A549 treated with RU486 at 1 μM for 4 hours (cell line): ENCODE results near the gene ICAM1. TPM values are rescaled to one million over a fixed set of nuclear protein-coding genes. Genes with fewer than 3 reads are reported as not detected.

Experiments used
- total RNA-seq: library from RNA; stranded (reverse); fragments of 200-300 nt; extraction: Qiagen RNA extraction; gene quantifications from 5 replicates; pipeline ENCODE4 v1.2.3, GENCODE V29; 2022; ENCODE audit warnings: low read depth

The ICAM1 gene
- total RNA-seq = 4.2 to 6.4 TPM (median 5.1 TPM) in 5 replicates

GRCh38 chr19:10270616-10271394 is at the start of gene ICAM1:
TSS of gene ICAM1 (plus strand) at chr19:10271120. CDS start at chr19:10271160, 40 bp downstream.

GRCh38 chr19:10230861-10231611 is 39.9 kb upstream of the ICAM1 start, which contains the start of gene S1PR2:
TSS of gene S1PR2 (minus strand) at chr19:10231331. CDS start at chr19:10224905, 6,426 bp downstream.

GRCh38 chr19:10251792-10252694 is 18.9 kb upstream of the ICAM1 start, which contains the start of gene MRPL4:
TSS of gene MRPL4 (plus strand) at chr19:10252214. CDS start at chr19:10252254, 40 bp downstream.

GRCh38 chr19:10286803-10287737 is 16.1 kb downstream of the ICAM1 start, which contains the start of gene ICAM4:
TSS of gene ICAM4 (plus strand) at chr19:10286955. CDS start at chr19:10287013, 58 bp downstream.

GRCh38 chr19:10289836-10290356 is 19.0 kb downstream of the ICAM1 start, which contains the start of gene ICAM5:
TSS of gene ICAM5 (plus strand) at chr19:10289952. CDS start at chr19:10290044, 92 bp downstream.

GRCh38 chr19:10309423-10309822 is 38.5 kb downstream of the ICAM1 start, which contains the start of gene ZGLP1:
TSS of gene ZGLP1 (minus strand) at chr19:10309815.

GRCh38 chr19:10315335-10316214 is 44.7 kb downstream of the ICAM1 start, which contains the start of gene FDX2:
TSS of gene FDX2 (minus strand) at chr19:10316015. CDS start at chr19:10315996, 19 bp downstream.

GRCh38 chr19:10332965-10333757 is 62.2 kb downstream of the ICAM1 start, which contains the start of gene RAVER1:
TSS of gene RAVER1 (minus strand) at chr19:10333529. CDS start at chr19:10333507, 22 bp downstream.

Other genes starting within 250 kb of the ICAM1 start
- 6.0 to 9.3 TPM (median 8.2 TPM) in 5 replicates for gene SHFL, start 184.8 kb upstream of the ICAM1 start, total RNA-seq
- gene ANGPTL6, start 168.4 kb upstream of the ICAM1 start, total RNA-seq = 0.05 to 0.14 TPM (median 0.12 TPM) in 3 of 5 replicates, not detected in the others
- gene PPAN, start 164.8 kb upstream of the ICAM1 start, total RNA-seq = 39.6 to 57.2 TPM (median 57.1 TPM) in 5 replicates
- gene P2RY11, start 159.4 kb upstream of the ICAM1 start, total RNA-seq = 5.8 to 13.1 TPM (median 7.6 TPM) in 5 replicates
- gene EIF3G, start 151.2 kb upstream of the ICAM1 start, total RNA-seq = 161 to 180 TPM (median 166 TPM) in 5 replicates
- 51.3 to 66.7 TPM (median 64.7 TPM) in 5 replicates for gene DNMT1, start 76.2 kb upstream of the ICAM1 start, total RNA-seq
- gene S1PR2, start 39.8 kb upstream of the ICAM1 start, total RNA-seq = 0.96 to 1.2 TPM (median 1.2 TPM) in 5 replicates
- gene MRPL4, start 18.9 kb upstream of the ICAM1 start, total RNA-seq = 59.0 to 78.7 TPM (median 77.4 TPM) in 5 replicates
- gene ICAM4, start 15.8 kb downstream of the ICAM1 start, total RNA-seq = 0.10 to 0.12 TPM in 2 of 5 replicates, not detected in the others
- 0.42 to 1.2 TPM (median 0.78 TPM) in 5 replicates for gene ICAM5, start 18.8 kb downstream of the ICAM1 start, total RNA-seq
- 1.2 to 4.1 TPM (median 1.8 TPM) in 5 replicates for gene ZGLP1, start 38.7 kb downstream of the ICAM1 start, total RNA-seq
- 22.1 to 41.4 TPM (median 33.1 TPM) in 5 replicates for gene FDX2, start 44.9 kb downstream of the ICAM1 start, total RNA-seq
- 19.7 to 31.8 TPM (median 26.2 TPM) in 5 replicates for gene RAVER1, start 62.4 kb downstream of the ICAM1 start, total RNA-seq
- 6.5 to 11.4 TPM (median 8.8 TPM) in 5 replicates for gene ICAM3, start 68.5 kb downstream of the ICAM1 start, total RNA-seq
- gene TYK2, start 109.5 kb downstream of the ICAM1 start, total RNA-seq = 25.9 to 44.4 TPM (median 43.3 TPM) in 5 replicates
- 163 to 208 TPM (median 188 TPM) in 5 replicates for gene CDC37, start 132.4 kb downstream of the ICAM1 start, total RNA-seq
- gene PDE4A, start 149.4 kb downstream of the ICAM1 start, total RNA-seq = 4.2 to 5.2 TPM (median 4.2 TPM) in 5 replicates
- 51.6 to 75.8 TPM (median 59.7 TPM) in 5 replicates for gene KEAP1, start 232.2 kb downstream of the ICAM1 start, total RNA-seq
- gene S1PR5, start 246.3 kb downstream of the ICAM1 start, total RNA-seq = 2.0 to 3.0 TPM (median 2.5 TPM) in 5 replicates